Tibial artery (tissue), 4 donors: ENCODE measurements around the gene KDM2A.

ENCODE experiments used
- DNase-seq, 2 donors: peaks; one replicate each; pipeline ENCODE4 v3.0.0-alpha.2; 2019
- H3K27ac ChIP-seq, 2 donors: fragments of 200-600 bp; sonication (generic) in 1 of 2; 1 replicate in 1 of 2; 2 replicates in 1 of 2; pipeline ENCODE4 v1.5.1; 2018 to 2019; ENCODE audit warnings: mild to moderate bottlenecking in 1 of 2
- H3K27me3 ChIP-seq, 2 donors: fragments of 200-600 bp; sonication (generic) in 1 of 2; one replicate each; pipeline versions ENCODE4 v1.5.1 to v1.6.0; 2016 to 2019
- H3K36me3 ChIP-seq, 3 donors: fragments of 200-600 bp; sonication (generic) in 2 of 3; one replicate each; pipeline ENCODE4 v1.5.1; 2016 to 2019; ENCODE audit warnings: mild to moderate bottlenecking in 2 of 3
- H3K4me1 ChIP-seq, 4 donors: fragments of 200-600 bp; sonication (generic) in 2 of 4; 1 replicate in 3 of 4; 2 replicates in 1 of 4; pipeline ENCODE4 v1.5.1; 2016 to 2019
- H3K4me3 ChIP-seq, 2 donors: fragments of 200-600 bp; sonication (generic) in 1 of 2; 1 replicate in 1 of 2; 2 replicates in 1 of 2; pipeline ENCODE4 v1.5.1; 2018 to 2019; ENCODE audit warnings: mild to moderate bottlenecking in 2 of 2
- H3K9me3 ChIP-seq, 3 donors: fragments of 200-600 bp; sonication (generic) in 1 of 3; one replicate each; pipeline ENCODE4 v1.5.1; 2016 to 2019
- CTCF ChIP-seq, 2 experiments: fragments of 200-600 bp in 1 of 2; fragments of 450-650 bp in 1 of 2; IDR thresholded peaks; one replicate each; pipeline ENCODE4 v1.5.1; 2017 to 2019; ENCODE audit warnings: antibody characterized with exemption in 2 of 2, mild to moderate bottlenecking in 1 of 2, moderate library complexity in 1 of 2
- intact Hi-C: fragments of 100-400 bp; cut with DNase I; formaldehyde crosslinking; loops from one replicate; pipeline ENCODE4 v1.15.0; 2023; ENCODE audit warnings: low total_unique reads

Gene KDM2A

GRCh38 chr11:67240576-67241389, 121.7 kb downstream of the KDM2A start:
- intact Hi-C loops, result no loop called here
- no peaks in the 10 kb centered on the region for H3K9me3 ChIP-seq
- DNase-seq, result peak; percentile 73 to 81
- no peaks in the 10 kb centered on the region for H3K27me3 ChIP-seq
- H3K36me3 ChIP-seq, result peaks cover 22 to 29% (median 28%) of the 10 kb centered on the region in 3 donors
- peaks cover 0 to 45% (median 33%) of the 10 kb centered on the region in 4 donors for H3K4me1 ChIP-seq
- no peak for TF ChIP-seq CTCF (IDR thresholded peaks at IDR 0.05)
- H3K4me3 ChIP-seq, result peak overlapping the region; percentile 61 to 64
- H3K27ac ChIP-seq, result peak overlapping the region; percentile 77 to 90

GRCh38 chr11:67242548-67242947, 123.5 kb downstream of the KDM2A start:
- no peak for TF ChIP-seq CTCF (IDR thresholded peaks at IDR 0.05)
- peak overlapping the region in 1 of 2 donors; percentile 61 for H3K4me3 ChIP-seq
- intact Hi-C loops, result no loop called here
- H3K27ac ChIP-seq, result peak overlapping the region in 1 of 2 donors; percentile 90
- H3K27me3 ChIP-seq, result no peaks in the 10 kb centered on the region
- DNase-seq, result no peak
- peaks cover 34 to 44% (median 42%) of the 10 kb centered on the region in 3 donors for H3K36me3 ChIP-seq
- H3K9me3 ChIP-seq, result no peaks in the 10 kb centered on the region
- H3K4me1 ChIP-seq, result peaks cover 0 to 50% (median 33%) of the 10 kb centered on the region in 4 donors

- Histone ChIP-seq H3K4me3 (no peak overlapping the region), H3K36me3 (peaks cover 39 to 49% (median 47%) of the 10 kb centered on the region in 3 donors), H3K4me1 (peaks cover 0 to 54% (median 33%) of the 10 kb centered on the region in 4 donors), H3K27ac (no peak overlapping the region), H3K9me3 (no peaks in the 10 kb centered on the region), H3K27me3 (no peaks in the 10 kb centered on the region)
- DNase-seq, result no peak
- intact Hi-C loops, result no loop called here
- TF ChIP-seq CTCF (IDR thresholded peaks at IDR 0.05), result no peak
Observed at GRCh38 chr11:67243051-67243450, 124.0 kb downstream of the KDM2A start.

- no peak overlapping the region for H3K4me3 ChIP-seq
- H3K27me3 ChIP-seq, result no peaks in the 10 kb centered on the region
- peaks cover 0 to 42% (median 22%) of the 10 kb centered on the region in 4 donors for H3K4me1 ChIP-seq
- no peak for TF ChIP-seq CTCF (IDR thresholded peaks at IDR 0.05)
- no peaks in the 10 kb centered on the region for H3K9me3 ChIP-seq
- intact Hi-C loops, result no loop called here
- H3K36me3 ChIP-seq, result peaks cover 59 to 69% (median 67%) of the 10 kb centered on the region in 3 donors
- no peak for DNase-seq
- H3K27ac ChIP-seq, result no peak overlapping the region
Observed at GRCh38 chr11:67245046-67245445, 126.0 kb downstream of the KDM2A start.

- Histone ChIP-seq H3K4me3 (no peak overlapping the region), H3K4me1 (peaks cover 0 to 20% (median 3%) of the 10 kb centered on the region in 4 donors), H3K27me3 (no peaks in the 10 kb centered on the region), H3K9me3 (no peaks in the 10 kb centered on the region), H3K36me3 (peaks cover 89 to 97% (median 97%) of the 10 kb centered on the region in 3 donors), H3K27ac (no peak overlapping the region)
- TF ChIP-seq CTCF (IDR thresholded peaks at IDR 0.05), result no peak
- intact Hi-C loops, result no loop called here
- DNase-seq, result no peak
Observed at GRCh38 chr11:67247946-67248550, 129.0 kb downstream of the KDM2A start.
